Liver (tissue), 9 donors: ENCODE results near the gene KMT2E. TPM values are rescaled to one million over a fixed set of nuclear protein-coding genes. Genes with fewer than 3 reads are reported as not detected.

ENCODE experiments used
- DNase-seq: peaks from one replicate; pipeline ENCODE4 v3.0.0-alpha.2; 2017; ENCODE audit warnings: low spot score
- H3K27ac ChIP-seq, 2 donors: one replicate each; pipeline ENCODE4 v1.7.0; 2013; ENCODE audit warnings: inconsistent platforms in 2 of 2, low read length in 2 of 2, control low read depth in 1 of 2, low read depth in 1 of 2, mild to moderate bottlenecking in 1 of 2
- H3K27me3 ChIP-seq, 4 donors: one replicate each; pipeline versions ENCODE4 v1.6.1 to v1.7.0; 2013; ENCODE audit warnings: low read length in 3 of 4, inconsistent platforms in 1 of 4, mild to moderate bottlenecking in 1 of 4, moderate library complexity in 1 of 4; ENCODE audit not compliant: control insufficient read depth in 4 of 4, insufficient read depth in 4 of 4
- H3K36me3 ChIP-seq, 4 donors: one replicate each; pipeline versions ENCODE4 v1.6.1 to v1.7.0; 2013; ENCODE audit warnings: low read length in 3 of 4, mild to moderate bottlenecking in 3 of 4, low read depth in 1 of 4, moderate library complexity in 1 of 4; ENCODE audit not compliant: control insufficient read depth in 4 of 4, insufficient read depth in 3 of 4
- H3K4me1 ChIP-seq, 4 donors: one replicate each; pipeline versions ENCODE4 v1.6.1 to v1.7.0; 2013; ENCODE audit warnings: low read length in 3 of 4, mild to moderate bottlenecking in 3 of 4, moderate library complexity in 1 of 4; ENCODE audit not compliant: control insufficient read depth in 4 of 4, insufficient read depth in 4 of 4
- H3K4me3 ChIP-seq, 3 donors: one replicate each; pipeline versions ENCODE4 v1.6.1 to v1.7.0; 2013; ENCODE audit warnings: low read length in 3 of 3, control low read depth in 1 of 3, low read depth in 1 of 3, mild to moderate bottlenecking in 1 of 3
- H3K9ac ChIP-seq, 2 donors: one replicate each; pipeline ENCODE4 v1.7.0; 2013; ENCODE audit warnings: low read length in 2 of 2, mild to moderate bottlenecking in 2 of 2, moderate library complexity in 2 of 2, control low read depth in 1 of 2, low read depth in 1 of 2
- H3K9me3 ChIP-seq, 4 donors: one replicate each; pipeline versions ENCODE4 v1.6.1 to v1.7.0; 2013; ENCODE audit warnings: low read length in 3 of 4; ENCODE audit not compliant: control insufficient read depth in 4 of 4
- ATF3 ChIP-seq: IDR thresholded peaks from 2 replicates; pipeline ENCODE4 v1.6.1; 2016; ENCODE audit warnings: antibody characterized with exemption
- CTCF ChIP-seq: fragments of 150-350 bp; IDR thresholded peaks from 2 replicates; pipeline ENCODE4 v1.5.1; 2017; ENCODE audit warnings: improper control_type of control experiment, low read depth, low read length; ENCODE audit not compliant: missing input control
- FOXA1 ChIP-seq: IDR thresholded peaks from 2 replicates; pipeline ENCODE4 v1.6.1; 2016; ENCODE audit warnings: antibody characterized with exemption
- FOXA2 ChIP-seq: IDR thresholded peaks from 2 replicates; pipeline ENCODE4 v1.6.1; 2016; ENCODE audit warnings: antibody characterized with exemption
- GABPA ChIP-seq, 2 donors: IDR thresholded peaks in 1 of 2; conservative IDR thresholded peaks in 1 of 2; 2 replicates each; pipeline ENCODE4 v1.6.1; 2016; ENCODE audit warnings: antibody characterized with exemption in 2 of 2, mild to moderate bottlenecking in 1 of 2, moderate library complexity in 1 of 2
- HNF4G ChIP-seq: IDR thresholded peaks from 2 replicates; pipeline ENCODE4 v1.6.1; 2016; ENCODE audit warnings: antibody characterized with exemption
- JUND ChIP-seq, 2 donors: IDR thresholded peaks; 2 replicates each; pipeline ENCODE4 v1.6.1; 2016; ENCODE audit warnings: antibody characterized with exemption in 2 of 2
- MAX ChIP-seq: IDR thresholded peaks from 2 replicates; pipeline ENCODE4 v1.6.1; 2016; ENCODE audit warnings: antibody characterized with exemption
- NR2F2 ChIP-seq: IDR thresholded peaks from 2 replicates; pipeline ENCODE4 v1.6.1; 2016; ENCODE audit warnings: antibody characterized with exemption
- RAD21 ChIP-seq, 2 donors: IDR thresholded peaks; 2 replicates each; pipeline ENCODE4 v1.6.1; 2016; ENCODE audit warnings: antibody characterized with exemption in 2 of 2, mild to moderate bottlenecking in 2 of 2
- REST ChIP-seq: IDR thresholded peaks from 2 replicates; pipeline ENCODE4 v1.6.1; 2016; ENCODE audit warnings: antibody characterized with exemption, mild to moderate bottlenecking
- SP1 ChIP-seq: IDR thresholded peaks from 2 replicates; pipeline ENCODE4 v1.6.1; 2018; ENCODE audit warnings: antibody characterized with exemption, mild to moderate bottlenecking
- TAF1 ChIP-seq: conservative IDR thresholded peaks from 2 replicates; pipeline ENCODE4 v1.6.1; 2016; ENCODE audit warnings: antibody characterized with exemption, mild to moderate bottlenecking
- YY1 ChIP-seq: IDR thresholded peaks from 2 replicates; pipeline ENCODE4 v1.6.1; 2016; ENCODE audit warnings: antibody characterized with exemption, mild to moderate bottlenecking
- WGBS: extraction: QIAGEN DNeasy Blood & Tissue Kit; methylation state at CpG from one replicate; pipeline ENCODE4 v1.1.7; 2013; 5-methylcytosine and 5-hydroxymethylcytosine counted together
- polyA plus RNA-seq, 2 donors: library from polyadenylated mRNA; stranded (reverse) in 1 of 2; unstranded in 1 of 2; fragments of 200-250 nt in 1 of 2; fragments of >200 nt in 1 of 2; fragmentation: Nextera tagmentation in 1 of 2; extraction: Ambion mirVana in 1 of 2; gene quantifications; one replicate each; pipeline versions ENCODE4 v1.2.1 to v1.2.3, GENCODE V29; 2013 to 2015
- total RNA-seq, 2 donors: library from RNA; depleted of rRNA; stranded (reverse); fragments of >200 nt; gene quantifications; one replicate each; pipeline ENCODE4 v1.2.3, GENCODE V29; 2014
- TF ChIP-seq, protein P1 (sequence below): IDR thresholded peaks from 2 replicates; pipeline ENCODE4 v1.6.1; 2016; ENCODE audit warnings: antibody characterized with exemption
- donor health status: healthy.
- donor health status: healthy.
- donor health status: healthy.
- donor health status: healthy.
- donor health status: healthy.

KMT2E gene
- total and polyA plus RNA-seq, 4 donors = 7.1 to 55.6 (median 42.4) TPM

- Histone ChIP-seq H3K27ac (no peak overlapping the region), H3K27me3 (no peaks in the 10 kb centered on the region), H3K4me1 (peaks cover 0 to 3% (median 0%) of the 10 kb centered on the region in 4 donors), H3K9me3 (no peaks in the 10 kb centered on the region), H3K9ac (no peak overlapping the region), H3K36me3 (peaks cover 0 to under 1% (median 0%) of the 10 kb centered on the region in 4 donors), H3K4me3 (no peak overlapping the region)
- 75% methylated on average over 2 of the region's 2 CpGs for WGBS
- TF ChIP-seq JUND (IDR thresholded peaks at IDR 0.05) (no peak), FOXA2 (no peak), TAF1 (no peak), CTCF (no peak)
- TF ChIP-seq, protein P1, sequence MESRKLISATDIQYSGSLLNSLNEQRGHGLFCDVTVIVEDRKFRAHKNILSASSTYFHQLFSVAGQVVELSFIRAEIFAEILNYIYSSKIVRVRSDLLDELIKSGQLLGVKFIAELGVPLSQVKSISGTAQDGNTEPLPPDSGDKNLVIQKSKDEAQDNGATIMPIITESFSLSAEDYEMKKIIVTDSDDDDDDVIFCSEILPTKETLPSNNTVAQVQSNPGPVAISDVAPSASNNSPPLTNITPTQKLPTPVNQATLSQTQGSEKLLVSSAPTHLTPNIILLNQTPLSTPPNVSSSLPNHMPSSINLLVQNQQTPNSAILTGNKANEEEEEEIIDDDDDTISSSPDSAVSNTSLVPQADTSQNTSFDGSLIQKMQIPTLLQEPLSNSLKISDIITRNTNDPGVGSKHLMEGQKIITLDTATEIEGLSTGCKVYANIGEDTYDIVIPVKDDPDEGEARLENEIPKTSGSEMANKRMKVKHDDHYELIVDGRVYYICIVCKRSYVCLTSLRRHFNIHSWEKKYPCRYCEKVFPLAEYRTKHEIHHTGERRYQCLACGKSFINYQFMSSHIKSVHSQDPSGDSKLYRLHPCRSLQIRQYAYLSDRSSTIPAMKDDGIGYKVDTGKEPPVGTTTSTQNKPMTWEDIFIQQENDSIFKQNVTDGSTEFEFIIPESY = no peak
- DNase-seq = no peak
Observed at GRCh38 chr7:105154084-105154483, 140.1 kb downstream of the KMT2E start.

- Histone ChIP-seq H3K9me3 (no peaks in the 10 kb centered on the region), H3K4me1 (peaks cover 0 to 3% (median 0%) of the 10 kb centered on the region in 4 donors), H3K36me3 (peaks cover 0 to 2% (median 0%) of the 10 kb centered on the region in 4 donors), H3K9ac (no peak overlapping the region), H3K4me3 (no peak overlapping the region), H3K27me3 (no peaks in the 10 kb centered on the region), H3K27ac (no peak overlapping the region)
- TF ChIP-seq, protein P1 = no peak
- TF ChIP-seq SP1 (no peak), NR2F2 (no peak), JUND (IDR thresholded peaks at IDR 0.05) (no peak), HNF4G (no peak), MAX (no peak), RAD21 (IDR thresholded peaks at IDR 0.05) (no peak)
- WGBS = 94% methylated on average over 2 of the region's 2 CpGs
- no peak for DNase-seq
Observed at GRCh38 chr7:105156731-105157130, 142.7 kb downstream of the KMT2E start.

GRCh38 chr7:105157278-105157677, 143.3 kb downstream of the KMT2E start:
- no peaks in the 10 kb centered on the region for H3K27me3 ChIP-seq
- H3K4me3 ChIP-seq = no peak overlapping the region
- no peak overlapping the region for H3K27ac ChIP-seq
- no peak overlapping the region for H3K9ac ChIP-seq
- 91% methylated on average over 3 of the region's 3 CpGs for WGBS
- no peak for TF ChIP-seq YY1
- TF ChIP-seq GABPA (IDR thresholded peaks at IDR 0.05 in 1 of 2, conservative IDR thresholded peaks at IDR 0.05 in 1 of 2) = no peak
- TF ChIP-seq MAX = no peak
- no peak for TF ChIP-seq ATF3
- no peak for TF ChIP-seq JUND (IDR thresholded peaks at IDR 0.05)
- no peak for TF ChIP-seq TAF1
- TF ChIP-seq HNF4G = no peak
- TF ChIP-seq REST = no peak
- TF ChIP-seq FOXA2 = no peak
- no peak for TF ChIP-seq RAD21 (IDR thresholded peaks at IDR 0.05)
- TF ChIP-seq FOXA1 = no peak
- H3K36me3 ChIP-seq = peaks cover 0 to 2% (median 0%) of the 10 kb centered on the region in 4 donors
- no peak for DNase-seq
- no peaks in the 10 kb centered on the region for H3K9me3 ChIP-seq
- H3K4me1 ChIP-seq = peaks cover 0 to 3% (median 0%) of the 10 kb centered on the region in 4 donors
